Gastroesophageal sphincter (tissue), 3 donors: ENCODE measurements around the gene NUMA1.

Experiments
- CTCF ChIP-seq, 4 experiments: fragments of 200-600 bp in 2 of 4; fragments of 450-650 bp in 2 of 4; sonication (generic) in 1 of 4; IDR thresholded peaks; one replicate each; pipeline ENCODE4 v1.5.1; 2017 to 2019; ENCODE audit warnings: antibody characterized with exemption in 4 of 4, mild to moderate bottlenecking in 2 of 4, moderate library complexity in 2 of 4
- EP300 ChIP-seq: sonication (generic); formaldehyde crosslinking; IDR thresholded peaks from one replicate; pipeline ENCODE4 v1.6.1; 2017; ENCODE audit warnings: antibody characterized with exemption, mild to moderate bottlenecking
- POLR2A ChIP-seq, 2 donors: fragments of 450-650 bp; IDR thresholded peaks; one replicate each; pipeline ENCODE4 v1.6.1; 2017; ENCODE audit warnings: antibody characterized with exemption in 2 of 2, mild to moderate bottlenecking in 2 of 2, moderate library complexity in 1 of 2
- POLR2AphosphoS5 ChIP-seq: sonication (generic); formaldehyde crosslinking; IDR thresholded peaks from one replicate; pipeline ENCODE4 v1.6.1; 2017; ENCODE audit warnings: antibody characterized with exemption

GRCh38 chr11:71992136-71992730, 88.1 kb downstream of the NUMA1 start:
- TF ChIP-seq CTCF (IDR thresholded peaks at IDR 0.05) (no peak), POLR2AphosphoS5 (no peak), POLR2A (IDR thresholded peaks at IDR 0.05) (no peak), EP300 (no peak)
